Measurements from ENCODE around the gene USP10. TPM values are rescaled to one million over a fixed set of nuclear protein-coding genes. Genes with fewer than 3 reads are reported as not detected.
"Not testable (repeated sequence)": the region's sequence is repeated elsewhere in the genome, so short reads cannot be mapped to it uniquely, and the experiment has no call there.

USP10 gene
- total RNA-seq, 1 donor from 2014 or later = 27.1 TPM

GRCh38 chr16:84746231-84746630, 46.4 kb downstream of the USP10 start:
- peaks cover 4 to 12% (median 6%) of the 10 kb centered on the region in 3 donors for H3K36me3 ChIP-seq (ENCODE audit: control insufficient read depth in 3 of 3, insufficient read depth in 3 of 3, low read length in 3 of 3)
- H3K27me3 ChIP-seq (ENCODE audit: control insufficient read depth in 3 of 3, insufficient read depth in 3 of 3, low read length in 3 of 3) = no peaks in the 10 kb centered on the region
- H3K9me3 ChIP-seq (ENCODE audit: control insufficient read depth in 3 of 3, low read length in 3 of 3) = no peaks in the 10 kb centered on the region
- H3K4me1 ChIP-seq (ENCODE audit: control insufficient read depth in 3 of 3, insufficient read depth in 3 of 3, low read length in 3 of 3) = peaks cover 4 to 13% (median 12%) of the 10 kb centered on the region in 3 donors
- H3K27ac ChIP-seq (ENCODE audit: low read depth, low read length) = no peak overlapping the region
- H3K4me3 ChIP-seq (ENCODE audit: low read length in 3 of 3) = no peak overlapping the region
- no peak overlapping the region for H3K9ac ChIP-seq (ENCODE audit: low read depth in 1 of 3, low read length in 3 of 3)

GRCh38 chr16:84746875-84747274, 47.1 kb downstream of the USP10 start:
- Histone ChIP-seq H3K4me1 (ENCODE audit: control insufficient read depth in 3 of 3, insufficient read depth in 3 of 3, low read length in 3 of 3) (peaks cover 0 to 10% (median 8%) of the 10 kb centered on the region in 3 donors), H3K4me3 (ENCODE audit: low read length in 3 of 3) (no peak overlapping the region), H3K27me3 (ENCODE audit: control insufficient read depth in 3 of 3, insufficient read depth in 3 of 3, low read length in 3 of 3) (no peaks in the 10 kb centered on the region), H3K9ac (ENCODE audit: low read depth in 1 of 3, low read length in 3 of 3) (no peak overlapping the region), H3K9me3 (ENCODE audit: control insufficient read depth in 3 of 3, low read length in 3 of 3) (no peaks in the 10 kb centered on the region), H3K36me3 (ENCODE audit: control insufficient read depth in 3 of 3, insufficient read depth in 3 of 3, low read length in 3 of 3) (peaks cover 4 to 12% (median 6%) of the 10 kb centered on the region in 3 donors), H3K27ac (ENCODE audit: low read depth, low read length) (no peak overlapping the region)

- not testable (repeated sequence) for H3K9ac ChIP-seq (ENCODE audit: low read depth in 1 of 3, low read length in 3 of 3); H3K36me3 ChIP-seq (ENCODE audit: control insufficient read depth in 3 of 3, insufficient read depth in 3 of 3, low read length in 3 of 3); H3K4me3 ChIP-seq (ENCODE audit: low read length in 3 of 3); H3K9me3 ChIP-seq (ENCODE audit: control insufficient read depth in 3 of 3, low read length in 3 of 3); H3K27me3 ChIP-seq (ENCODE audit: control insufficient read depth in 3 of 3, insufficient read depth in 3 of 3, low read length in 3 of 3); H3K27ac ChIP-seq (ENCODE audit: low read depth, low read length)
- H3K4me1 ChIP-seq (ENCODE audit: control insufficient read depth in 3 of 3, insufficient read depth in 3 of 3, low read length in 3 of 3) = peaks cover 0 to 10% (median 4%) of the 10 kb centered on the region in 3 donors
These were observed 48.4 kb downstream of the USP10 start for GRCh38 chr16:84748247-84748646.

GRCh38 chr16:84749072-84749471, 49.3 kb downstream of the USP10 start:
- Histone ChIP-seq H3K4me1 (ENCODE audit: control insufficient read depth in 3 of 3, insufficient read depth in 3 of 3, low read length in 3 of 3) (peaks cover under 1 to 18% (median 4%) of the 10 kb centered on the region in 3 donors), H3K27ac (ENCODE audit: low read depth, low read length) (no peak overlapping the region), H3K9me3 (ENCODE audit: control insufficient read depth in 3 of 3, low read length in 3 of 3) (no peaks in the 10 kb centered on the region), H3K36me3 (ENCODE audit: control insufficient read depth in 3 of 3, insufficient read depth in 3 of 3, low read length in 3 of 3) (peaks cover 4 to 8% (median 6%) of the 10 kb centered on the region in 3 donors), H3K9ac (ENCODE audit: low read depth in 1 of 3, low read length in 3 of 3) (no peak overlapping the region), H3K4me3 (ENCODE audit: low read length in 3 of 3) (no peak overlapping the region), H3K27me3 (ENCODE audit: control insufficient read depth in 3 of 3, insufficient read depth in 3 of 3, low read length in 3 of 3) (no peaks in the 10 kb centered on the region)

- Histone ChIP-seq H3K4me3 (ENCODE audit: low read length in 3 of 3) (no peak overlapping the region), H3K9ac (ENCODE audit: low read depth in 1 of 3, low read length in 3 of 3) (no peak overlapping the region), H3K27ac (ENCODE audit: low read depth, low read length) (no peak overlapping the region), H3K27me3 (ENCODE audit: control insufficient read depth in 3 of 3, insufficient read depth in 3 of 3, low read length in 3 of 3) (no peaks in the 10 kb centered on the region), H3K36me3 (ENCODE audit: control insufficient read depth in 3 of 3, insufficient read depth in 3 of 3, low read length in 3 of 3) (peaks cover 4 to 7% (median 6%) of the 10 kb centered on the region in 3 donors), H3K9me3 (ENCODE audit: control insufficient read depth in 3 of 3, low read length in 3 of 3) (no peaks in the 10 kb centered on the region), H3K4me1 (ENCODE audit: control insufficient read depth in 3 of 3, insufficient read depth in 3 of 3, low read length in 3 of 3) (peaks cover 6 to 21% (median 8%) of the 10 kb centered on the region in 3 donors)
These were observed 50.0 kb downstream of the USP10 start for GRCh38 chr16:84749815-84750214.

GRCh38 chr16:84750575-84750974, 50.8 kb downstream of the USP10 start:
- Histone ChIP-seq H3K4me1 (ENCODE audit: control insufficient read depth in 3 of 3, insufficient read depth in 3 of 3, low read length in 3 of 3) (peaks cover 8 to 27% (median 10%) of the 10 kb centered on the region in 3 donors), H3K27ac (ENCODE audit: low read depth, low read length) (no peak overlapping the region), H3K9me3 (ENCODE audit: control insufficient read depth in 3 of 3, low read length in 3 of 3) (no peaks in the 10 kb centered on the region), H3K4me3 (ENCODE audit: low read length in 3 of 3) (no peak overlapping the region), H3K9ac (ENCODE audit: low read depth in 1 of 3, low read length in 3 of 3) (no peak overlapping the region), H3K27me3 (ENCODE audit: control insufficient read depth in 3 of 3, insufficient read depth in 3 of 3, low read length in 3 of 3) (no peaks in the 10 kb centered on the region), H3K36me3 (ENCODE audit: control insufficient read depth in 3 of 3, insufficient read depth in 3 of 3, low read length in 3 of 3) (peaks cover 2 to 4% (median 2%) of the 10 kb centered on the region in 3 donors)

- H3K9me3 ChIP-seq (ENCODE audit: control insufficient read depth in 3 of 3, low read length in 3 of 3) = no peaks in the 10 kb centered on the region
- H3K4me3 ChIP-seq (ENCODE audit: low read length in 3 of 3) = no peak overlapping the region
- no peaks in the 10 kb centered on the region for H3K27me3 ChIP-seq (ENCODE audit: control insufficient read depth in 3 of 3, insufficient read depth in 3 of 3, low read length in 3 of 3)
- peaks cover 0 to 2% (median 2%) of the 10 kb centered on the region in 3 donors for H3K36me3 ChIP-seq (ENCODE audit: control insufficient read depth in 3 of 3, insufficient read depth in 3 of 3, low read length in 3 of 3)
- H3K27ac ChIP-seq (ENCODE audit: low read depth, low read length) = no peak overlapping the region
- peaks cover 8 to 27% (median 10%) of the 10 kb centered on the region in 3 donors for H3K4me1 ChIP-seq (ENCODE audit: control insufficient read depth in 3 of 3, insufficient read depth in 3 of 3, low read length in 3 of 3)
- no peak overlapping the region for H3K9ac ChIP-seq (ENCODE audit: low read depth in 1 of 3, low read length in 3 of 3)
These were observed 51.4 kb downstream of the USP10 start for GRCh38 chr16:84751241-84751640.

- H3K9me3 ChIP-seq (ENCODE audit: control insufficient read depth in 3 of 3, low read length in 3 of 3) = no peaks in the 10 kb centered on the region
- no peak overlapping the region for H3K27ac ChIP-seq (ENCODE audit: low read depth, low read length)
- no peak overlapping the region for H3K9ac ChIP-seq (ENCODE audit: low read depth in 1 of 3, low read length in 3 of 3)
- peaks cover 0 to 2% (median under 1%) of the 10 kb centered on the region in 3 donors for H3K36me3 ChIP-seq (ENCODE audit: control insufficient read depth in 3 of 3, insufficient read depth in 3 of 3, low read length in 3 of 3)
- H3K27me3 ChIP-seq (ENCODE audit: control insufficient read depth in 3 of 3, insufficient read depth in 3 of 3, low read length in 3 of 3) = no peaks in the 10 kb centered on the region
- peaks cover 7 to 25% (median 10%) of the 10 kb centered on the region in 3 donors for H3K4me1 ChIP-seq (ENCODE audit: control insufficient read depth in 3 of 3, insufficient read depth in 3 of 3, low read length in 3 of 3)
- no peak overlapping the region for H3K4me3 ChIP-seq (ENCODE audit: low read length in 3 of 3)
These were observed 52.1 kb downstream of the USP10 start for GRCh38 chr16:84751947-84752346.

GRCh38 chr16:84752600-84752999, 52.8 kb downstream of the USP10 start:
- Histone ChIP-seq H3K9me3 (ENCODE audit: control insufficient read depth in 3 of 3, low read length in 3 of 3) (no peaks in the 10 kb centered on the region), H3K27me3 (ENCODE audit: control insufficient read depth in 3 of 3, insufficient read depth in 3 of 3, low read length in 3 of 3) (no peaks in the 10 kb centered on the region), H3K36me3 (ENCODE audit: control insufficient read depth in 3 of 3, insufficient read depth in 3 of 3, low read length in 3 of 3) (no peaks in the 10 kb centered on the region), H3K4me3 (ENCODE audit: low read length in 3 of 3) (no peak overlapping the region), H3K27ac (ENCODE audit: low read depth, low read length) (no peak overlapping the region), H3K9ac (ENCODE audit: low read depth in 1 of 3, low read length in 3 of 3) (no peak overlapping the region), H3K4me1 (ENCODE audit: control insufficient read depth in 3 of 3, insufficient read depth in 3 of 3, low read length in 3 of 3) (peaks cover 4 to 23% (median 10%) of the 10 kb centered on the region in 3 donors)

- Histone ChIP-seq H3K9ac (ENCODE audit: low read depth in 1 of 3, low read length in 3 of 3) (no peak overlapping the region), H3K4me1 (ENCODE audit: control insufficient read depth in 3 of 3, insufficient read depth in 3 of 3, low read length in 3 of 3) (peaks cover 6 to 23% (median 12%) of the 10 kb centered on the region in 3 donors), H3K27me3 (ENCODE audit: control insufficient read depth in 3 of 3, insufficient read depth in 3 of 3, low read length in 3 of 3) (no peaks in the 10 kb centered on the region), H3K9me3 (ENCODE audit: control insufficient read depth in 3 of 3, low read length in 3 of 3) (no peaks in the 10 kb centered on the region), H3K27ac (ENCODE audit: low read depth, low read length) (no peak overlapping the region), H3K4me3 (ENCODE audit: low read length in 3 of 3) (no peak overlapping the region), H3K36me3 (ENCODE audit: control insufficient read depth in 3 of 3, insufficient read depth in 3 of 3, low read length in 3 of 3) (no peaks in the 10 kb centered on the region)
These were observed 53.9 kb downstream of the USP10 start for GRCh38 chr16:84753412-84754326.
